ENCODE data around the gene IGSF23. TPM values are rescaled to one million over a fixed set of nuclear protein-coding genes. Genes with fewer than 3 reads are reported as not detected.
"Not testable (repeated sequence)": the region's sequence is repeated elsewhere in the genome, so short reads cannot be mapped to it uniquely, and the experiment has no call there.

The IGSF23 gene
- total and polyA plus RNA-seq, 7 donors = 0.23 to 0.30 TPM; not detected in 5

DNA sequence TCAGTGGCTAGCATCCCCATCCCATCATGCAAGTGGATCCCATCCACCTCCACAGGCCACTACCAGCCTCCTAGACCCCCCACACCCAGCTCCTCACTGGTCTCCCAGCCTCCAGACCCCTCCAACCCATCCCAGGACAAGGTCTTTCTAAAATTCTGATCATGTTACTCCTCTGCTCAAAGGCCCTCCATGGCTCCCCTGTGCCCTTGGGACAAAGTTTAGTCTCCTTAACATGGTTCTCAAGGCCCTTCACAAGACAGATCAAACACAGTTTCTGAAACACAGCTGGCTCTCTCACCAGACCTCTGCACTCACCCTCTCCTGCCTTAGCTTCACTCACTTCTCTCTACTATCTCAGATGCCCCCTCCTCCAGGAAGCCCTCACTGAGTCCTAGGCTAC is 67.2 kb downstream of the IGSF23 start:
- no peak overlapping the region for H3K27ac ChIP-seq
- TF ChIP-seq, protein P1, sequence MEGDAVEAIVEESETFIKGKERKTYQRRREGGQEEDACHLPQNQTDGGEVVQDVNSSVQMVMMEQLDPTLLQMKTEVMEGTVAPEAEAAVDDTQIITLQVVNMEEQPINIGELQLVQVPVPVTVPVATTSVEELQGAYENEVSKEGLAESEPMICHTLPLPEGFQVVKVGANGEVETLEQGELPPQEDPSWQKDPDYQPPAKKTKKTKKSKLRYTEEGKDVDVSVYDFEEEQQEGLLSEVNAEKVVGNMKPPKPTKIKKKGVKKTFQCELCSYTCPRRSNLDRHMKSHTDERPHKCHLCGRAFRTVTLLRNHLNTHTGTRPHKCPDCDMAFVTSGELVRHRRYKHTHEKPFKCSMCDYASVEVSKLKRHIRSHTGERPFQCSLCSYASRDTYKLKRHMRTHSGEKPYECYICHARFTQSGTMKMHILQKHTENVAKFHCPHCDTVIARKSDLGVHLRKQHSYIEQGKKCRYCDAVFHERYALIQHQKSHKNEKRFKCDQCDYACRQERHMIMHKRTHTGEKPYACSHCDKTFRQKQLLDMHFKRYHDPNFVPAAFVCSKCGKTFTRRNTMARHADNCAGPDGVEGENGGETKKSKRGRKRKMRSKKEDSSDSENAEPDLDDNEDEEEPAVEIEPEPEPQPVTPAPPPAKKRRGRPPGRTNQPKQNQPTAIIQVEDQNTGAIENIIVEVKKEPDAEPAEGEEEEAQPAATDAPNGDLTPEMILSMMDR (IDR thresholded peaks at IDR 0.05) = no peak
- ATAC-seq = no peak
- intact Hi-C loops (cut with DNase I) = no loop called here
- peak in 1 of 2 donors; percentile 8 for DNase-seq
- no peaks in the 10 kb centered on the region for H3K9me3 ChIP-seq
- no peak overlapping the region for H3K4me3 ChIP-seq
- peaks cover 3 to 84% of the 10 kb centered on the region in 2 donors for H3K36me3 ChIP-seq (ENCODE audit: insufficient read depth in 1 of 2, low read depth in 1 of 2)
- no peaks in the 10 kb centered on the region for H3K4me1 ChIP-seq
- H3K27me3 ChIP-seq (ENCODE audit: insufficient read depth in 3 of 3, low read length in 2 of 3) = no peaks in the 10 kb centered on the region

DNA sequence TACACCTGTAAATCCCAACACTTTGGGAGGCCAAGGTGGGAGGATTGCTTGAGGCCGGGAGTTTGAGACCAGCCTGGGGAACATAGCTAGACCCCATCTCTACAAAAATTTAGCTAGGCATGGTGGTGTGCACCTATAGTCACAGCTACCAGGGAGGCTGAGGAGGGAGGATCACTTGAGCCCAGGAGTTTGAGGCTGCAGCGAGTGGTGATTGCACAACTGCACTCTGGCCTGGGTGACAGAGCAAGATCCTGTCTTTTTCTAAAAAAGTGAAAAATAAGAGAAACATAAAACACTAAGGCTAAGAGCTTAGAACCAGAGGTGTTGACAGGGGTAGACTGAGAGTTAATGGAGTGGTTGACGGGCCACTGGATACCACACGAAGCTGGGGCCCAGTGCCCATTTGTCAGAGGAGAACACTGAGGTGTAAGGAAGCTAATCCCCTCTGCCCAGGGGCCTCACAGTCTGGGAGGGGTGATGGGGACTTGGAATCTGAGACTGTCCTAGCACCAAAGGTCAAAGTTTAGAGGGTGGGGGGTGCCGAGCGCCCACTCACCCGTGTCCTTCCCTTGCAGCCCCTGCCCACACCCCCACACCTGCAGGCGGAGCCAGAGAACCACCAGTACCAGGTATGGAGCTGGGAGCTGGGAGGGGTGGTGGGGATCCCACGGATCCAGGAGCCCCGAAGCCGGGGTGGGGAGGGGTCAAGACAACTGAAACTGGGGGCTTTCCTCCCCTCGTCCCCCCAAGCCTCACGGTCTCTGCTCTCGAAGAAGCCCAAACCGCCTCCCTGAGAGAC is 68.8 kb downstream of the IGSF23 start:
- Histone ChIP-seq H3K27me3 (ENCODE audit: insufficient read depth in 3 of 3, low read length in 2 of 3) (no peaks in the 10 kb centered on the region), H3K27ac (no peak overlapping the region), H3K4me3 (no peak overlapping the region), H3K36me3 (ENCODE audit: insufficient read depth in 1 of 2, low read depth in 1 of 2) (peaks cover 3 to 67% of the 10 kb centered on the region in 2 donors), H3K4me1 (no peaks in the 10 kb centered on the region), H3K9me3 (no peaks in the 10 kb centered on the region)
- intact Hi-C loops (cut with DNase I) = no loop called here
- DNase-seq (no peak), ATAC-seq (no peak)
- TF ChIP-seq, protein P1 (IDR thresholded peaks at IDR 0.05) = no peak
- 86 to 89% (median 88%) methylated on average over 14 to 15 of the region's 15 CpGs for WGBS, 3 donors

DNA sequence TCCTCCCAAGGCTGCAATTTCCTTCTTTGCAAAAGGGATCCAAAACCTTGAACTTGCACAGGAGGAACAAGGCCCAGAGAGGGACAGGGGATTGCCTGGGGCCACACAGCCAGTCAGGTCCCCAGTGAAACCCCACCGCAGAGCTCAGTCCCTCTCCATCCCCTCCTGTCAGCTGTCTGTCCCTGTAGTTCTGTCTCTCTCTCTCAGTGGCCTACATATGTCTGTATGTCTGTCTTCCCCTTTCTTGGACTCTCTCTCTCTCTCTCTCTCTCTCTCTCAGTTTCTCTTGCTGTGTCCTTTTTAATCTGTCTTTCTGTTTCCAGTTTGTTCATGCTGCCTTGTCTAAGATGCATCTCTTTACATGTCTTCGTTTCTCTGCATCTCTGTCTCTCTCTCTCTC is 69.4 kb downstream of the IGSF23 start:
- TF ChIP-seq, protein P1 (IDR thresholded peaks at IDR 0.05) = no peak
- Histone ChIP-seq H3K9me3 (no peaks in the 10 kb centered on the region), H3K4me1 (no peaks in the 10 kb centered on the region), H3K36me3 (ENCODE audit: insufficient read depth in 1 of 2, low read depth in 1 of 2) (peaks cover 3 to 63% of the 10 kb centered on the region in 2 donors), H3K4me3 (no peak overlapping the region), H3K27me3 (ENCODE audit: insufficient read depth in 3 of 3, low read length in 2 of 3) (no peaks in the 10 kb centered on the region), H3K27ac (no peak overlapping the region)
- WGBS, 3 donors = 90 to 94% (median 93%) methylated on average over 2 of the region's 2 CpGs
- ATAC-seq (no peak), DNase-seq (no peak)
- intact Hi-C loops (cut with DNase I) = no loop called here

DNA sequence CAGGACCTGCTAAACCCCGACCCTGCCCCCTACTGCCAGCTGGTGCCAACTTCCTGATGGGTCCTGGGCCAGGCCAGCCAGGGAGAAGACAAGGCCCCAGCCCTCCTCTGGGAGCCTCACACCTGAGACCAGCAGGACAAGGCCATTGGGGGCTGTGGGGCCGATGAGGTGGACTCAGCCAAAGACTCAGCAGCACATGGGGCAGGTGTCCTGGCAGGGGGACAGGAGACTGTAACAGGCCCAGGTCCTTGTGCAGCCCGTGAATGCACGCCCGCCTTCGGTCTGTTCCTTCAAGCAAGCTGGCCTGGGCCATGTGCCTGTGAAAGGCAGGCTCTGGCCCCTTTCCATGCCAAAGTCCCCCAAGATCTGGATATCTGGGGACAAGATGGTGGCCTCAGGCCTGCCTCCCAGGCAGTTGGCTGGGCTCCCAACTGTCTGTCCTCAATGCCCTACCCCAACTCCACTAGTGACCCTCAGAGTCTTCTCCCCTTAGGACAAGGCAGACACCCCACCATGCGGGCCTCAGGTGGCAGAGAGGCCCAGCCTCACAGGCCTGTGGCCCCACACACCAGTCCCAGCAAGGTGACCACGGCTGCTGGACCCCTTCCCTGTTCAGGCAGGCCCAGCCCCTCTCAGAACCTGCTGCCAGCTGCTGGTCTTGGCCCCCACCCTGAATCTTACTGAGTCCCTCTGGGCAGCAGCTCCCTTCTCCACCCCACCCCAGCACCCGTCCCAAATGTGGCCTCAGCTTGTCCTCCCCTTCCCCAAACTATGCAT is 70.3 kb downstream of the IGSF23 start:
- Histone ChIP-seq H3K27me3 (ENCODE audit: insufficient read depth in 3 of 3, low read length in 2 of 3) (no peaks in the 10 kb centered on the region), H3K9me3 (no peaks in the 10 kb centered on the region), H3K27ac (no peak overlapping the region), H3K36me3 (ENCODE audit: insufficient read depth in 1 of 2, low read depth in 1 of 2) (peaks cover 3 to 54% of the 10 kb centered on the region in 2 donors), H3K4me3 (no peak overlapping the region), H3K4me1 (no peaks in the 10 kb centered on the region)
- TF ChIP-seq, protein P1 (IDR thresholded peaks at IDR 0.05) = no peak
- ATAC-seq (peak in 1 of 4 donors; percentile 21), DNase-seq (no peak)
- intact Hi-C loops (cut with DNase I) = no loop called here
- 70 to 86% (median 71%) methylated on average over 8 to 9 of the region's 9 CpGs for WGBS, 3 donors

DNA sequence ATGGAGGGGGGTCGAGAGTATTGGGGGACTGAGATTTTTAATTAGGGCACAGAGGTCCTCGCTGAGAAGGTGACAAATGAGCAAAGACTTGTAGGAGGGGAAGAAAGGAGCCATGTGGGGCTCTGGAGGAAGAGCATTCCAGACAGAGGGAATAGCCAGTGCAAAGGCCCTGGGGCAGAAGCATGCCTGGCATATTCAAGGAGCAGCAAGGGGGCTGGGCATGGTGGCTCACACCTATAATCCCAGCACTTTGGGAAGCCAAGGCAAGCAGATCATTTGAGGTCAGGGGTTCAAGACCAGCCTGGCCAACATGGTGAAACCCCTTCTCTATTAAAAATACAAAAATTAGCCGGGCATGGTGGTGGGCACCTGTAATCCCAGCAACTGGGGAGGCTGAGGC is 71.0 kb downstream of the IGSF23 start:
- not testable (repeated sequence) for ATAC-seq, H3K4me1 ChIP-seq
- WGBS, 3 donors = 86 to 94% (median 89%) methylated on average over 3 of the region's 3 CpGs

More for the DNA sequence above, 71.0 kb downstream of the IGSF23 start:
- H3K27ac ChIP-seq; H3K4me3 ChIP-seq; H3K9me3 ChIP-seq; intact Hi-C loops (cut with DNase I); DNase-seq; H3K27me3 ChIP-seq (ENCODE audit: insufficient read depth in 3 of 3, low read length in 2 of 3): not testable (repeated sequence)
- H3K36me3 ChIP-seq (ENCODE audit: insufficient read depth in 1 of 2, low read depth in 1 of 2) = peaks cover 3 to 47% of the 10 kb centered on the region in 2 donors

Measured in psoas muscle (tissue), 8 donors.